ENCODE measurements around the gene RAX. TPM values are rescaled to one million over a fixed set of nuclear protein-coding genes. Genes with fewer than 3 reads are reported as not detected.

Gene RAX
- total RNA-seq, 1 donor from 2014 or later = not detected

DNA sequence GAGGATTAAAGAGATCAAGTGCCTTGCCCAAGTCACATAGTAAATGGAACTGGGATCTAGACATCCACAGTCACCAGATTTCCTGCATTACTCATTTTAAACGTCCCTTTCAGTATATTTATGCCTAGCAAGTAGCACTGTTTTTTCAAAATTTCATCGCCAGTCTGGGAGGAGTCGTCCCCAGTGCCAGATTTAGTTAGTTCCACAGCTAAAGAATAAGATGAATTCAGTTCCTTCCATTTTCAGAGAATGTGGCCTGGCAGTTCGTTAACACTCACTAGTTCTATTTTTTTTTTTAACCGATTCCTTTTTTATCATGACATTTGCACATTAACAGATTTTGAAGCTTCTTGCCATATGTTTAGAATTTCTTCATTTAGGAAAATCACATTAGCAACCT, 42.1 kb downstream of the RAX start:
- H3K4me3 ChIP-seq (ENCODE audit: low read depth, low read length) = no peak overlapping the region
- no peak for DNase-seq (ENCODE audit: low read depth)
- no peak for TF ChIP-seq CTCF (conservative IDR thresholded peaks at IDR 0.05; ENCODE audit: low read depth, low read length)

- TF ChIP-seq CTCF (conservative IDR thresholded peaks at IDR 0.05; ENCODE audit: low read depth, low read length) = no peak
- DNase-seq (ENCODE audit: low read depth) = no peak
Observed at GRCh38 chr18:59229701-59230443, 43.4 kb downstream of the RAX start.

GRCh38 chr18:59229191-59229590, 44.1 kb downstream of the RAX start:
- DNase-seq (ENCODE audit: low read depth) = no peak
- TF ChIP-seq CTCF (conservative IDR thresholded peaks at IDR 0.05; ENCODE audit: low read depth, low read length) = no peak
- no peak overlapping the region for H3K4me3 ChIP-seq (ENCODE audit: low read depth, low read length)

More at GRCh38 chr18:59229701-59230443, 43.4 kb downstream of the RAX start:
- no peak overlapping the region for H3K4me3 ChIP-seq (ENCODE audit: low read depth, low read length)

DNA sequence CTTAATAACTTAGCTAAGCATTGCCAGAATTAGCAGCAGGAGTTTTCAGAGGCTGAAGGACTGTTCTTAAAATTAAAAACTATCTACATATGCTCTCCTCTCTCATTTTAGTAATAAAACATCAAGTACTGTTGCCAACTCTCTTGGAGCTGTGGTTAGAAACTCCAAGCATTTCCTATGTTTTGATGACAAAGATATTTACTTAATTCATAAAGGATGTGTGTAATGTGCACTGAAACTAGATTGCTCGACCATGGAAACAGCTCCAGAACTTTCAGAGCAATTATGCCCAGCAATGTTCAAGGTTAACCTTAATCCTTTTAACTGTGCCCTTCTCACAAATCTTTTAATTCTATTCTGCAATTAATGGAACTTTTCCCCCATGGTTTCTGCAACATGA, 44.9 kb downstream of the RAX start:
- no peak for TF ChIP-seq CTCF (conservative IDR thresholded peaks at IDR 0.05; ENCODE audit: low read depth, low read length)
- no peak for DNase-seq (ENCODE audit: low read depth)
- no peak overlapping the region for H3K4me3 ChIP-seq (ENCODE audit: low read depth, low read length)

GRCh38 chr18:59222341-59222740, 50.9 kb downstream of the RAX start:
- H3K4me3 ChIP-seq (ENCODE audit: low read depth, low read length) = no peak overlapping the region
- TF ChIP-seq CTCF (conservative IDR thresholded peaks at IDR 0.05; ENCODE audit: low read depth, low read length) = no peak
- DNase-seq (ENCODE audit: low read depth) = no peak

- no peak for TF ChIP-seq CTCF (conservative IDR thresholded peaks at IDR 0.05; ENCODE audit: low read depth, low read length)
- no peak overlapping the region for H3K4me3 ChIP-seq (ENCODE audit: low read depth, low read length)
- no peak for DNase-seq (ENCODE audit: low read depth)
Observed at GRCh38 chr18:59220784-59221765, 52.2 kb downstream of the RAX start.

All from epithelial cell of proximal tubule (primary cell).